HUES48 (cell line): Measurements from ENCODE around the gene MCM7.

ENCODE experiments used
- H3K27ac ChIP-seq: one replicate; pipeline ENCODE4 v1.7.0; 2013; ENCODE audit warnings: low read depth, low read length, inconsistent platforms
- H3K27me3 ChIP-seq: 2 replicates; pipeline ENCODE4 v1.6.1; 2013; ENCODE audit warnings: mild to moderate bottlenecking, low read length; ENCODE audit not compliant: control insufficient read depth, insufficient read depth
- H3K36me3 ChIP-seq: 2 replicates; pipeline ENCODE4 v1.6.1; 2013; ENCODE audit warnings: low read length; ENCODE audit not compliant: control insufficient read depth, insufficient read depth
- H3K4me1 ChIP-seq: 2 replicates; pipeline ENCODE4 v1.6.1; 2013; ENCODE audit warnings: mild to moderate bottlenecking, low read length; ENCODE audit not compliant: control insufficient read depth, insufficient read depth
- H3K4me3 ChIP-seq: 2 replicates; pipeline ENCODE4 v1.5.1; 2013; ENCODE audit warnings: mild to moderate bottlenecking, low read depth, low read length
- H3K9ac ChIP-seq: 2 replicates; pipeline ENCODE4 v1.6.1; 2013; ENCODE audit warnings: mild to moderate bottlenecking, low read depth, low read length, moderate library complexity
- H3K9me3 ChIP-seq: 2 replicates; pipeline ENCODE4 v1.6.1; 2013; ENCODE audit warnings: low read length; ENCODE audit not compliant: control insufficient read depth, insufficient read depth

The MCM7 gene

GRCh38 chr7:100081535-100082102, 19.6 kb downstream of the MCM7 start, which contains the start of gene ZNF3:
Gene ZNF3 (minus strand): TSS chr7:100081723. CDS start chr7:100077357, 4,366 bp downstream.
- H3K27me3 ChIP-seq: no peaks in the 10 kb centered on the region
- peaks cover 13% of the 10 kb centered on the region for H3K4me1 ChIP-seq
- peak within 1 kb of the TSS; percentile 88 for H3K4me3 ChIP-seq
- H3K36me3 ChIP-seq: peaks cover 34% of the 10 kb centered on the region
- peak within 1 kb of the TSS; percentile 93 for H3K9ac ChIP-seq
- no peaks in the 10 kb centered on the region; the same call in 1 of the 2 replicates for H3K9me3 ChIP-seq
- H3K27ac ChIP-seq: peak within 1 kb of the TSS; percentile 88

- Histone ChIP-seq H3K27me3 (no peaks in the 10 kb centered on the region), H3K9me3 (no peaks in the 10 kb centered on the region; the same call in 1 of the 2 replicates), H3K9ac (peak overlapping the region; percentile 93), H3K36me3 (peaks cover 40% of the 10 kb centered on the region), H3K4me1 (peaks cover 13% of the 10 kb centered on the region), H3K4me3 (peak overlapping the region; percentile 88), H3K27ac (peak overlapping the region; percentile 88)
Observed at GRCh38 chr7:100080907-100081534, 20.2 kb downstream of the MCM7 start.

GRCh38 chr7:100079024-100079560, 22.1 kb downstream of the MCM7 start:
- peaks cover 13% of the 10 kb centered on the region for H3K9me3 ChIP-seq

GRCh38 chr7:100077205-100077604, 24.0 kb downstream of the MCM7 start:
- Histone ChIP-seq H3K27me3 (no peaks in the 10 kb centered on the region), H3K4me3 (no peak overlapping the region), H3K36me3 (peaks cover 79% of the 10 kb centered on the region), H3K9me3 (peaks cover 32% of the 10 kb centered on the region), H3K4me1 (0 out of 2 replicates have a peak, but pooled peaks cover 3% of the 10 kb centered on the region), H3K27ac (no peak overlapping the region), H3K9ac (no peak overlapping the region)

More at GRCh38 chr7:100079024-100079560, 22.1 kb downstream of the MCM7 start:
- peaks cover 60% of the 10 kb centered on the region for H3K36me3 ChIP-seq
- H3K27ac ChIP-seq: peak overlapping the region; percentile 18
- no peaks in the 10 kb centered on the region for H3K27me3 ChIP-seq
- H3K4me3 ChIP-seq: no peak overlapping the region
- H3K4me1 ChIP-seq: peaks cover 13% of the 10 kb centered on the region
- H3K9ac ChIP-seq: no peak overlapping the region

GRCh38 chr7:100075418-100075817, 25.8 kb downstream of the MCM7 start:
- Histone ChIP-seq H3K27me3 (no peaks in the 10 kb centered on the region), H3K4me1 (0 out of 2 replicates have a peak, but pooled peaks cover 3% of the 10 kb centered on the region), H3K4me3 (no peak overlapping the region), H3K9me3 (peaks cover 50% of the 10 kb centered on the region), H3K9ac (no peak overlapping the region), H3K36me3 (peaks cover 96% of the 10 kb centered on the region), H3K27ac (no peak overlapping the region)

- no peak overlapping the region for H3K4me3 ChIP-seq
- no peaks in the 10 kb centered on the region for H3K27me3 ChIP-seq
- no peaks in the 10 kb centered on the region for H3K4me1 ChIP-seq
- H3K9ac ChIP-seq: no peak overlapping the region
- no peak overlapping the region for H3K27ac ChIP-seq
- H3K9me3 ChIP-seq: peaks cover 55% of the 10 kb centered on the region
- H3K36me3 ChIP-seq: peaks cover 98% of the 10 kb centered on the region
Observed at GRCh38 chr7:100074841-100075240, 26.4 kb downstream of the MCM7 start.

- H3K9ac ChIP-seq: no peak overlapping the region
- no peaks in the 10 kb centered on the region for H3K27me3 ChIP-seq
- H3K9me3 ChIP-seq: peaks cover 62% of the 10 kb centered on the region
- no peaks in the 10 kb centered on the region for H3K4me1 ChIP-seq
- no peak overlapping the region for H3K27ac ChIP-seq
- no peak overlapping the region for H3K4me3 ChIP-seq
- peaks cover 85% of the 10 kb centered on the region for H3K36me3 ChIP-seq
Observed at GRCh38 chr7:100072462-100072861, 28.7 kb downstream of the MCM7 start.

GRCh38 chr7:100071018-100071723, 30.0 kb downstream of the MCM7 start:
- Histone ChIP-seq H3K27ac (no peak overlapping the region), H3K9ac (no peak overlapping the region), H3K4me1 (no peaks in the 10 kb centered on the region), H3K4me3 (peak overlapping the region; percentile 21; the same call in 1 of the 2 replicates), H3K9me3 (peaks cover 62% of the 10 kb centered on the region), H3K27me3 (no peaks in the 10 kb centered on the region), H3K36me3 (peaks cover 73% of the 10 kb centered on the region)

- Histone ChIP-seq H3K36me3 (peaks cover 65% of the 10 kb centered on the region), H3K9ac (no peak overlapping the region), H3K27me3 (no peaks in the 10 kb centered on the region), H3K4me3 (no peak overlapping the region), H3K9me3 (peaks cover 55% of the 10 kb centered on the region), H3K4me1 (no peaks in the 10 kb centered on the region), H3K27ac (no peak overlapping the region)
Observed at GRCh38 chr7:100069991-100070390, 31.2 kb downstream of the MCM7 start.

GRCh38 chr7:100066953-100067352, 34.2 kb downstream of the MCM7 start:
- peaks cover 57% of the 10 kb centered on the region for H3K36me3 ChIP-seq

More at GRCh38 chr7:100066953-100067352, 34.2 kb downstream of the MCM7 start:
- H3K27ac ChIP-seq: no peak overlapping the region
- H3K4me3 ChIP-seq: no peak overlapping the region
- no peaks in the 10 kb centered on the region for H3K4me1 ChIP-seq
- no peaks in the 10 kb centered on the region for H3K27me3 ChIP-seq
- peaks cover 27% of the 10 kb centered on the region for H3K9me3 ChIP-seq
- H3K9ac ChIP-seq: no peak overlapping the region
